GM12873 (cell line): Measurements from ENCODE around the gene ARTN.

Experiments used
- TF ChIP-seq, protein P1 (sequence below): IDR thresholded peaks from 2 replicates; pipeline ENCODE4 v1.5.1; 2012; ENCODE audit warnings: low read depth, mild to moderate bottlenecking, moderate library complexity, low read length, control low read depth; ENCODE audit not compliant: insufficient read depth; ENCODE audit errors: missing control alignments

ARTN gene

DNA sequence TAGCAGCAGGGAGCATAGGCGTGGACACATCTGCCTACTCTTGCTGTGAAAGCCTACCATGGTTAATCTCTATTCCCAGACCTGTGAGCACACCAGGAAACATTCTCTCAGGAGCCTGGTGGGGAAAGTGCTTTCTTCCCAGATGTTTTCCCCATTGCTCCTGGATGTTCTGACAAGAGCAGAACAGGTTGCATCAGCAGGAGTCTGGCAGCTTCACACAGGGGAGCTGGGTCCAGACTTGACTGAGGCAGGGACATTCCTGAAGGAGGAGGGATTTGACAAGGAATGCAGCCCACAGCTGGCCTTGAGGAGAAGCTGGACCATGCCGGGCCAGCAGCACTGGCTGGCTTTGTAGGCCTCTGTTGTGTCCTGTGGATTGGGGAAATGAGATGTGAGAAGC lies 21.0 kb upstream of the ARTN start:
- TF ChIP-seq, protein P1, sequence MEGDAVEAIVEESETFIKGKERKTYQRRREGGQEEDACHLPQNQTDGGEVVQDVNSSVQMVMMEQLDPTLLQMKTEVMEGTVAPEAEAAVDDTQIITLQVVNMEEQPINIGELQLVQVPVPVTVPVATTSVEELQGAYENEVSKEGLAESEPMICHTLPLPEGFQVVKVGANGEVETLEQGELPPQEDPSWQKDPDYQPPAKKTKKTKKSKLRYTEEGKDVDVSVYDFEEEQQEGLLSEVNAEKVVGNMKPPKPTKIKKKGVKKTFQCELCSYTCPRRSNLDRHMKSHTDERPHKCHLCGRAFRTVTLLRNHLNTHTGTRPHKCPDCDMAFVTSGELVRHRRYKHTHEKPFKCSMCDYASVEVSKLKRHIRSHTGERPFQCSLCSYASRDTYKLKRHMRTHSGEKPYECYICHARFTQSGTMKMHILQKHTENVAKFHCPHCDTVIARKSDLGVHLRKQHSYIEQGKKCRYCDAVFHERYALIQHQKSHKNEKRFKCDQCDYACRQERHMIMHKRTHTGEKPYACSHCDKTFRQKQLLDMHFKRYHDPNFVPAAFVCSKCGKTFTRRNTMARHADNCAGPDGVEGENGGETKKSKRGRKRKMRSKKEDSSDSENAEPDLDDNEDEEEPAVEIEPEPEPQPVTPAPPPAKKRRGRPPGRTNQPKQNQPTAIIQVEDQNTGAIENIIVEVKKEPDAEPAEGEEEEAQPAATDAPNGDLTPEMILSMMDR, result no peak

DNA sequence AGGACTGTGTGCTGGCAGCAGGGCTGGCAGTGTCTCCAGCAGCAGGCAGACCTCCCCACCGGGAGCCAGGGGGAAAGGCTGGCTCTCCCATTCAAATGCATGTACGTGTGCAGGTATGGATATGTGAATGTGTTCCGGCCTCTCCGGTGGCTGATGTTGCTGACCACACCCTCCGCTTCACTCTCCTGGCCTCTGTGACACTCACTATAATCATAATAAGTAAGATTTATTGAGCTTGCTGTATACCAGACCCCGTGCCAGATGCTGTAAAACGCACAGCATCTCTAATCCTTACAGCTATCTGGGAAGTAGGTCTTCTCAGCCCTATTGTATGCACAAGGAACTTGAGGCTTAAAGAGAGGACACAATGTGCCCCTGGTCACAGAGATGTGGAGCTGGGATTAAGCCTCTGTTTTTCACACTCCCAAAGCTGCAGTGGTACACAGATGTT lies 20.5 kb upstream of the ARTN start:
- TF ChIP-seq, protein P1, result no peak

DNA sequence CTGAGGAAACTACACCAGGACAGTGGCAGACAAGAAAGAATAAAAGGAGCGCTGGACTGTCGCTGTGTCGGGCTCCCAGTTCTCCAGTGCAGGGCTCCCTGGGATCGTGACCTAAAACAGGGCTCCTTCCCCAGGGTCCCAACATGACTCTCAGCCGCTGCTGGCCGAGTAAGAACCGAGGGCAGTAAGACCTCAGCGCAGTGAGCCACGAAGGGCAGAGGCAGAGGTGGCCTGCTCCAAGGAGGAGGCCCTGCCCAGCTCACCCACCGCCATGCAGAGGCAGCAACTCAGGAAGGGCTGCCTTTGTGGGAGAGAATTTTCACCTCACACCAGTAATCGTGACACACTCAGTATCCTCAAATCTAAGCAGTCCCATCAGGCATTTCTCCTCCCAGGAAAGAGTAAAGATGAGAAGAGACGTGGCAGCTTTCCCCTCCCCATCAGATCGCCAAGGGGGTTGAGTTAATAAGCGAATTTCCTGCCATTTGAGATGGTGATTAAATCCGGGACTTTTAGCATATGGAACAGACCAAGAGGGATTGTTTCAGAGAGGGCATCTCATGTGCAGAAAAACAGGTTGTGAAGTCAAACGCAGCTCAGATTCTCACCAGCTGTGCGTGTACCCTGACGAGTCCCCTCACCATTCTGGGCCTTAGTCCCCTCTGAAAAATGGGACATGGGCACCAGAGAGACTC lies 19.8 kb upstream of the ARTN start:
- TF ChIP-seq, protein P1, result no peak

DNA sequence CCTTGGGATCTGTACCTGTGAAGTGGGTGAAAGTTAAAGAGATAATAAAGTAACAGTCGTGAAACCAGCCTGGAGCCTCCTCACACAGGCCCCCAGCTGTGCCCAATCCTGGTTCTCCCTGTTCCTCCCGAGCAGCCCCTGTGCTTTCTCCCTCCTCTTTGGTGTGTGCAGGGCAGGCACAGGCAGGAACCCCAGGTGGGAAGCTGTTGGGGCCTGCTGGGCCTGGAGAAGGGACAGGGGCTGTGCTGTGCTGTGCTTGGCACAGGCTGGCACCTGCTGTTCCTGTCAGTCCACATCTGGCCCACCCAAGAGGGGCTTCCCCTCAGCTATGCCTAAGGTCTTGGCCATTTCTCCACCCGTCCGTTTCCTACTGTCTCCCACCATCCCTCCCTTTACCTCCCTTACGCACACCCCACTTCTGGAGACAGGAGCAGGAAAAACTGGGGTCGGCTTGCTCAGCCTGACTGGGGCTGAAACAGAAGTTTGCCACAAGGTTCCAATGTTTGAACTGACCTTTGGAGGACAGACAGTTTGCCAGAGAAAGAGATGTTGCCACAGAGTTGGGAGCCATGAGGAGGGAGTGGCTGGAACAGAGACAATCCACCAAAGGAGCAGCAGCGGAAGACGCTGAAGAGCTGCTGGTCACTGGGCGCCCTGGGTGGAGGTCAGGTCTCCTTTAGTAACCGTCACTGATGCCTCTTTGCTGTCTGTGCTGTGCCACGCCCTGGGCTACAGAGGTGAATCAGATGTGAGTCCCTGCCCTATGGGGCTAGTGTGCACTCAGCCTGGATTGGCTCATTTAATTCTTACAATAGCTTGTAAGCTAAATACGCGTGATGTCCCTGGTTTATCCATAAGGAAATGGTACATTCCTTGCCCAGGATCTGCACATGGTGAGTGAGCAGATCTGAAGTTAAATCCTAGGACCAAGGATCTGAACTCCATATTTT lies 18.8 kb upstream of the ARTN start:
- TF ChIP-seq, protein P1, result no peak

DNA sequence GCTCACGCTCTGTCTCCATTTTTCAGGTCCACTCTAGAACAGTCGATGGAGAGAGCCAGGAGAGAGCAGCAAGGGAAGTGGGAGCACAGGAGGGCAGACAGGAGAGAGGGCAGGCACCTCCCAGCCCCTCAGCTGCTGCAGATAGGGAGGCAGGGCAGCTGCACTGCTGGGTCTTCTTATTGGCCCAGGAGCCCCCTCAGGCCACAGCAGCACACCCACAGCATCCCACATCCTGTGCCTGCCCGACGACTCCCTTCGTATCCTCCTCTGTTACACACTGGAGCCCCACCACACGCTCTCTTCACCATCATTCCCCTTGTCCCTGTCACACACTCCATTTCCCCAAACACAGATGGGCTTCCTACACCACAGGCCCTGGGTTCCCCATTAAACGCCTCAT lies 13.7 kb upstream of the ARTN start:
- TF ChIP-seq, protein P1, result no peak

DNA sequence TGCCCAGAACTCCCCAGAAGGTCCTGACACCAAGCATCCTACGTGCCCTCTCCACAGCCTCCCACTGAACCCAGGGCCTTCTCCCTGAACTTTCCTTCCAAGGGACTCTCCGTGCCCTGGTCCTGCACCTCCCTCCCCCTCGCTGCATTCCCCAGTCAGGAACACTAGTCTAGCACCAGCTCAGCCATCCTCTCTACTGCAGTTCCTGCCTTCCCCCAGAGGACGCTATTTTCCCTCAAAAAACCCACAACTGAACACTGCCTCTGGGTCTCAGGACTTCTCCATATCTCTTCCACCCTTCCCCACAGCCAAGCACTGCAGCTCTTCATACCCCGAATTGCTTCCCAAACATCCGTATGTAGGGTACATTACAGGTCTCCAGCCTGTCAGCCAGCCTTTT lies 12.6 kb upstream of the ARTN start:
- TF ChIP-seq, protein P1, result no peak

DNA sequence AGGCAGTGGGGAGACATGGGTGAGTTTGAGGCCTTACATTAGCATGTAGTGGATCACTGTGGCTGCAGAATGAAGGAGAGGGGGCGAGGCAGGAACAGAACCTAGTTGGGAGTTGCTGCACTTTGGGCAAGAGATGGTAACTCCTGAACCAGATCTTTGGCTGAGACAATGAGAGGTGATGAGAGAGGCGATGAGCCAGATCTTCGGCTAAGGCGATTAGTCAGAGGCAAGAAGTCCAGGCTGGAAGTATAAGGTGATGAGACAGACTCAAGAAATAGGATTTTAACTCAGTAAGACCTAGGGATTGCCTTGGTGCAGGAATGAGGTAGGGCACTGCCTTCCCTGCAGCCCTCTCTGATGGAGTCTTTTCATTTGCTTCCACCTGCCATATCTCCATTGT lies 9.1 kb upstream of the ARTN start:
- TF ChIP-seq, protein P1, result no peak
